ENCODE results near the gene COLEC11. TPM values are rescaled to one million over a fixed set of nuclear protein-coding genes. Genes with fewer than 3 reads are reported as not detected.
"Not testable (repeated sequence)": the region's sequence is repeated elsewhere in the genome, so short reads cannot be mapped to it uniquely, and the experiment has no call there.

The COLEC11 gene
- total RNA-seq, 1 experiment from 2014 or later = 0.77 TPM

DNA sequence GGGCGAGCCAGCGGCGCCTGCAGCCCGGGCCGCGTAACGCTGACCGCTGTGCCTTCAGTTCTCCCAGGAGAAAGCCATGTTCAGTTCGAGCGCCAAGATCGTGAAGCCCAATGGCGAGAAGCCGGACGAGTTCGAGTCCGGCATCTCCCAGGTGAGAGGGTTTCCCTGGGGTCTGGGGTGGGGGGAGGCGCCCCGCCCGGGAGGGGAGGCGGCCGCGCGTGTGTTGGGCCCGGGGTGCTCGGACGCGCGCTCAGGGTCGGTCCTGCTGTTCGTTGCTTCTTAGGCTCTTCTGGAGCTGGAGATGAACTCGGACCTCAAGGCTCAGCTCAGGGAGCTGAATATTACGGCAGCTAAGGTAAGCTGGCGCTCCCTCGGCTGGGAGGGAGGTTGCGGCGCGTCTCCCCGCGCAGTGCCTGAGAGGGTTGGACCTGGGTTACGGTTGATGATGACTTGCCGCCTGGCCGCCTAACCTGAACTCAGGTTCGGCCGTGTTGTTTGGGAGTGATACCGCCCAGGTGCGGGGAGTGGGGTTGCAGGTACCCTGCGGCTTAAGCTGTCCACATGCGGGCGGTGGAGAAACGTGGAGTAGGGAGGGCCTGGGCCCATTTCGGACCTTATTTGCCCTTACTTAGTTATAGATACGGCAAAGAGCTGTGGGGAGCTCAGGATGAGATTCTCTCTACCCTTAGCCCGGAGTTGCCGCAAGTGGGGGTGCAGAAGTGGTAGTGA, 19.2 kb upstream of the COLEC11 start:
- intact Hi-C loops (cut with micrococcal nuclease; ENCODE audit: unreplicated experiment) = loop anchor here (1.0 kb wide), 1 partner anchor 17 kb away; the partner anchor contains the start of gene RNASEH1
- Histone ChIP-seq H3K27me3 (replicated peaks; ENCODE audit: insufficient read depth, low read depth, low read length, poor library complexity) (no peaks in the 10 kb centered on the region), H3K4me1 (ENCODE audit: insufficient read depth, low read length, poor library complexity, severe bottlenecking) (peaks cover 16% of the 10 kb centered on the region), H3K4me3 (ENCODE audit: low read depth, low read length, poor library complexity, severe bottlenecking) (peak overlapping the region; percentile 68), H3K27ac (ENCODE audit: low read depth, low read length, poor library complexity, severe bottlenecking) (peak overlapping the region; percentile 93), H3K9me3 (ENCODE audit: low read depth, low read length, poor library complexity, severe bottlenecking) (no peaks in the 10 kb centered on the region), H3K36me3 (ENCODE audit: insufficient read depth, low read length, poor library complexity, severe bottlenecking) (peaks cover 50% of the 10 kb centered on the region)
- no peak for DNase-seq (ENCODE audit: low spot score)
- TF ChIP-seq EZH2 (IDR thresholded peaks at IDR 0.05; ENCODE audit: borderline replicate concordance, low read depth, low read length, poor library complexity, severe bottlenecking) = no peak
- TF ChIP-seq, protein P1, sequence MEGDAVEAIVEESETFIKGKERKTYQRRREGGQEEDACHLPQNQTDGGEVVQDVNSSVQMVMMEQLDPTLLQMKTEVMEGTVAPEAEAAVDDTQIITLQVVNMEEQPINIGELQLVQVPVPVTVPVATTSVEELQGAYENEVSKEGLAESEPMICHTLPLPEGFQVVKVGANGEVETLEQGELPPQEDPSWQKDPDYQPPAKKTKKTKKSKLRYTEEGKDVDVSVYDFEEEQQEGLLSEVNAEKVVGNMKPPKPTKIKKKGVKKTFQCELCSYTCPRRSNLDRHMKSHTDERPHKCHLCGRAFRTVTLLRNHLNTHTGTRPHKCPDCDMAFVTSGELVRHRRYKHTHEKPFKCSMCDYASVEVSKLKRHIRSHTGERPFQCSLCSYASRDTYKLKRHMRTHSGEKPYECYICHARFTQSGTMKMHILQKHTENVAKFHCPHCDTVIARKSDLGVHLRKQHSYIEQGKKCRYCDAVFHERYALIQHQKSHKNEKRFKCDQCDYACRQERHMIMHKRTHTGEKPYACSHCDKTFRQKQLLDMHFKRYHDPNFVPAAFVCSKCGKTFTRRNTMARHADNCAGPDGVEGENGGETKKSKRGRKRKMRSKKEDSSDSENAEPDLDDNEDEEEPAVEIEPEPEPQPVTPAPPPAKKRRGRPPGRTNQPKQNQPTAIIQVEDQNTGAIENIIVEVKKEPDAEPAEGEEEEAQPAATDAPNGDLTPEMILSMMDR (conservative IDR thresholded peaks at IDR 0.05; ENCODE audit: low read depth, low read length) = no peak
- ChIA-PET POLR2A (ENCODE audit: low non-redundant PET) (no interaction called here), CTCF (no interaction called here)
- BruUV-seq (replicated peaks) = no TSS peak

DNA sequence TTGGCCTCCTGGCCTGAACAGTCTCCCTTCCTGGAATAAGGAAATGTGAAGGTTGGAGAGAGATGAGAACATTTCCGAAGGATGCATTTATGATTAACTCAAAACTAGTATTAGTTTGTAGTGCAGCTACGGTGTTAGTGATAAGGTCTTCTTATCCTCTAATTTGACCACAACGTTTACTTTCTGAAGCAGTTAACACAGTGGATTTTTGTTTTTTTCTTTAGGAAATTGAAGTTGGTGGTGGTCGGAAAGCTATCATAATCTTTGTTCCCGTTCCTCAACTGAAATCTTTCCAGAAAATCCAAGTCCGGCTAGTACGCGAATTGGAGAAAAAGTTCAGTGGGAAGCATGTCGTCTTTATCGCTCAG, 18.7 kb upstream of the COLEC11 start:
- BruUV-seq (replicated peaks); H3K9me3 ChIP-seq (ENCODE audit: low read depth, low read length, poor library complexity, severe bottlenecking); POLR2A ChIA-PET (ENCODE audit: low non-redundant PET); intact Hi-C loops (cut with micrococcal nuclease; ENCODE audit: unreplicated experiment); CTCF ChIA-PET; DNase-seq (ENCODE audit: low spot score); H3K27me3 ChIP-seq (replicated peaks; ENCODE audit: insufficient read depth, low read depth, low read length, poor library complexity): not testable (repeated sequence)
- Histone ChIP-seq H3K36me3 (ENCODE audit: insufficient read depth, low read length, poor library complexity, severe bottlenecking) (peaks cover 55% of the 10 kb centered on the region), H3K27ac (ENCODE audit: low read depth, low read length, poor library complexity, severe bottlenecking) (peak overlapping the region; percentile 93), H3K4me3 (ENCODE audit: low read depth, low read length, poor library complexity, severe bottlenecking) (peak overlapping the region; percentile 68), H3K4me1 (ENCODE audit: insufficient read depth, low read length, poor library complexity, severe bottlenecking) (peaks cover 16% of the 10 kb centered on the region)

DNA sequence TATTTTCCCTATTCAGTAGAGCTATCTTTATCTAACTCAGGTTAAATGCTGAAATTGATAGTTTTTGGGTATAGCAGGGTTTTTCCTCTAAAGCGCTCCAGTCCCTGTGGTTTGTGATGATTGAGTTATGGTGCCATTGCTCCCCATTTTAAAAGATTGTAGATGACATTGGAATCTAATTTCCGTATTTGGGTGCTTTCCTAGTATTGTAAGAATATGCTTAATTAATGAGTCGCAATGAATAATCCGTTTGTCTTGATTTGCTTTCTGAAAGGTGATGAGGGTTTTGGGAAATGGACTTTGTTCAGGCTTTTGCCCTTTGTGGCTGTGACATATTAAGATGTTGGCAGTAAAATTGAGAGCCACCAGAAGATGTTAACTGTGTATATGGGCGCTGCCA, 15.9 kb upstream of the COLEC11 start:
- peak overlapping the region; percentile 10 for H3K4me3 ChIP-seq (ENCODE audit: low read depth, low read length, poor library complexity, severe bottlenecking)
- peaks cover 82% of the 10 kb centered on the region for H3K36me3 ChIP-seq (ENCODE audit: insufficient read depth, low read length, poor library complexity, severe bottlenecking)
- no peak for DNase-seq (ENCODE audit: low spot score)
- CTCF ChIA-PET = no interaction called here
- POLR2A ChIA-PET (ENCODE audit: low non-redundant PET) = no interaction called here
- no peaks in the 10 kb centered on the region for H3K27me3 ChIP-seq (replicated peaks; ENCODE audit: insufficient read depth, low read depth, low read length, poor library complexity)
- H3K4me1 ChIP-seq (ENCODE audit: insufficient read depth, low read length, poor library complexity, severe bottlenecking) = peaks cover 16% of the 10 kb centered on the region
- peak overlapping the region; percentile 2 for H3K27ac ChIP-seq (ENCODE audit: low read depth, low read length, poor library complexity, severe bottlenecking)
- intact Hi-C loops (cut with micrococcal nuclease; ENCODE audit: unreplicated experiment) = no loop called here
- BruUV-seq (replicated peaks) = no TSS peak
- no peaks in the 10 kb centered on the region for H3K9me3 ChIP-seq (ENCODE audit: low read depth, low read length, poor library complexity, severe bottlenecking)
- TF ChIP-seq EZH2 (IDR thresholded peaks at IDR 0.05; ENCODE audit: borderline replicate concordance, low read depth, low read length, poor library complexity, severe bottlenecking) = no peak
- TF ChIP-seq, protein P1 (conservative IDR thresholded peaks at IDR 0.05; ENCODE audit: low read depth, low read length) = no peak

DNA sequence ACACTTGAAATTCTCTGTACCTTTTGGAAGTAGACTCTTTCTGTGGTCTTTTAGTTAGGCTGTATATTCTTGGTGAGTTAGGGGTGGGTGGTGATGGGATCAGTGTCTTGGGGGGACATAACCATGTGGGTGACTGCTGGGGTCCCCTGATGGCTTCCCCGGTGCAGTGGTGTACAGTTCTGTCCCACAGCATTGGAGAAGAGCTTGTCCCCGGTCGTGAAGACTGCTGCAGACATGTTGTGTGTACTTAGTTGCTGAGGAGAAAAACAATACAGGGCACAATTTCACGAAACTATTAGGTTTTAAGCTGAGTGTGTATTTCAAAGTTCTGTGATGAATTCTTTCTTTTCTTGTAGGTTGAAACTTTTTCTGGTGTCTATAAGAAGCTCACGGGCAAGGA, 14.5 kb upstream of the COLEC11 start:
- DNase-seq (ENCODE audit: low spot score) = no peak
- Histone ChIP-seq H3K4me1 (ENCODE audit: insufficient read depth, low read length, poor library complexity, severe bottlenecking) (peaks cover 16% of the 10 kb centered on the region), H3K27ac (ENCODE audit: low read depth, low read length, poor library complexity, severe bottlenecking) (no peak overlapping the region), H3K27me3 (replicated peaks; ENCODE audit: insufficient read depth, low read depth, low read length, poor library complexity) (no peaks in the 10 kb centered on the region), H3K9me3 (ENCODE audit: low read depth, low read length, poor library complexity, severe bottlenecking) (no peaks in the 10 kb centered on the region), H3K36me3 (ENCODE audit: insufficient read depth, low read length, poor library complexity, severe bottlenecking) (peaks cover 88% of the 10 kb centered on the region), H3K4me3 (ENCODE audit: low read depth, low read length, poor library complexity, severe bottlenecking) (no peak overlapping the region)
- intact Hi-C loops (cut with micrococcal nuclease; ENCODE audit: unreplicated experiment) = no loop called here
- ChIA-PET POLR2A (ENCODE audit: low non-redundant PET) (no interaction called here), CTCF (interaction anchor here (0.6 kb wide), 1 partner anchor 1182 kb away, joined by 3 read pairs; no protein-coding TSS in a partner anchor)
- TF ChIP-seq, protein P1 (conservative IDR thresholded peaks at IDR 0.05; ENCODE audit: low read depth, low read length) = no peak
- no peak for TF ChIP-seq EZH2 (IDR thresholded peaks at IDR 0.05; ENCODE audit: borderline replicate concordance, low read depth, low read length, poor library complexity, severe bottlenecking)
- no TSS peak for BruUV-seq (replicated peaks)

Data from A673 (cell line).